Tongue (tissue), 2 donors: ENCODE results near the gene PCBD1. TPM values are rescaled to one million over a fixed set of nuclear protein-coding genes. Genes with fewer than 3 reads are reported as not detected.
A peak's percentile ranks its signal among the peaks of the same experiment; 100 is the strongest.

Source experiments
- DNase-seq: peaks from one replicate; pipeline ENCODE4 v3.0.0-alpha.2; 2015
- total RNA-seq: library from RNA; depleted of rRNA; stranded (reverse); fragments of >200 nt; gene quantifications from one replicate; pipeline ENCODE4 v1.2.3, GENCODE V29; 2014

The PCBD1 gene
- total RNA-seq, 1 donor from 2014 or later: 30.9 TPM

DNA sequence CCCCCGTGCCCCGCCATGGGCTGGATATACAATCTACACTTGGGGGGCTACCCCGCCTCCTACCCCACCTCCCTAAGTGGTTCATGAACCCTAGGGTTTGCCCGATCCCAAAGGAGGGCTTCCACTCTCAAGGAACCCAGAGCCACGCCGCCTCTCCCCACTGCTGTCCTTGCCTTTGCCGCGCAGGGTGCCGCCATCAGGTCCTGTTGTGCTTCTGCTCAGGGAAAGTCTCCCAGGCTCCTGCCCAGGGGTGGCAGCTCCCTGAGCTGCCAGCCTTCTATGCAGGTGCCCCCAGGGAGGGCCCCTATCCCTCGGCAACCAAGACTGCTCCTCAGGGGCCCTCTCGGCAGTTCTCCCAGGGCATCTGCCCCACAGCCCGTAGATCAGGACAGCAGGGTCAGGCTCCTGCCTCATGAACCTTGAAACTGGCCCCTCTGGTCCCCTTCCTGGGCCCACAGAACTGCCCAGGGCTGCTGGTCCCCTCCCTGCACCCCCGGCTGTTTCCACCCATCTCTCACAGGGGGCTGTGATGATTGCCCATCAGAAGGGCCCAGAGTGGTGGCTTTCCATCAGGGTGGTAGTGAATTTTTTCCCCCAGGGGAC lies 13.0 kb upstream of the PCBD1 start:
- DNase-seq: no peak

DNA sequence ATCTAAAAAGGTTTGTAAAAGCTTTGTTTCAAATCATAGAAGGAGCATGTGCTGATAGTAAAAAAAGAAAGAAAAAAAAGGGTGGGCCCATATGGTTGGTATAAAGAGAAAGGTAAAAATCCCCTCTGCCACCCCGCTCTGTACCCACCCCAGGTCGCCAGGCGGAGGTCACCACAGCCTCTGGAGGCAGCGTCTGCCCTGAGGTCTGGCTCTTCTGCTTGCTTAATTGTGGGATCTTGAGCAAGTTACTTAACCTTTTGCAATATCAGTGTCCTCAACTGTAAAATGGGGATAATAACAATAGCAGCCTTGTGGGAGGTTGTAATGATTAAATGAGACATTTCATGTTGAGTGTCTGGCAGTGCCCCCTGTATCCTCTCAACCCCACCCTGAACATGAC lies 10.7 kb upstream of the PCBD1 start:
- no peak for DNase-seq

DNA sequence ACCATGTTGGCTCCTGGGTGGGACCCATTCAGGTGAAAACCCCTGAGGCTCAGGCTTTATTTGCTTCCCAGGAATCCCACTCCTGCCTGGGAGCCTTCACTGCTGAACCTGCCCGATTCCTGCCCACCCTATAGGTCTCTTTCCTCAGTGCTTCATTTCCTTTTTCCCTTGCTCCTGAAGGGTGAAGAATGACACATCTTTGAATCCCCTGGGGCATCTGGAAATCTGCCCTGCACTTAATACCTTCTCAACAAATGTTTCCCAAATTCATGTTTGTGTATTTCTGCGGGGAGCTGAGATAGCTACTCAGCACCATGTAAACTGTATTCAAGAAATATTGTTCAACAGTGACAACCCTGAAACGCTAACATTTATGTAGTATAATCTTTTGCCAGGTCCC lies 10.3 kb upstream of the PCBD1 start:
- DNase-seq: no peak

GRCh38 chr10:70896551-70896950 lies 8.2 kb upstream of the PCBD1 start:
- no peak for DNase-seq

DNA sequence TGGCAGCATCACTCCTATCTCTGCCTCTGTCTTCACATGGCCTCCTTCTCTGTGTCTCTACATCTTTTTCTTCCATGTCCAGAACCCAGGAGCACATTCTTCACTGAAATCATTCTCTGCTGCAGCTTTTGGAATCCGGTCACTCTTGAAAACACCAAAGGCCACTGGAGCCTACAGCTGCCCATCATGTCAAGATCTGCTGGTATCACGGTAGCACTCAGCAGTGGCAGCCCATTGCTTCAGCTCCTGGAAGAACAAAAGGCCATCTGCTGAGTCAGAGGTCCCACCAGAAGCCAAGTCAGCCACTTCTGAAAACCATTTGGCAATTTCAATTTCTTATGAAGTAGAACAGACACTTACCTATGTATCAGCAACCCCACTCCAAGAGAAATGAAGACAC lies 6.1 kb upstream of the PCBD1 start:
- no peak for DNase-seq

GRCh38 chr10:70893227-70894006 lies 5.1 kb upstream of the PCBD1 start:
- no peak for DNase-seq

- no peak for DNase-seq
Measured at GRCh38 chr10:70892631-70893030, 4.3 kb upstream of the PCBD1 start.

DNA sequence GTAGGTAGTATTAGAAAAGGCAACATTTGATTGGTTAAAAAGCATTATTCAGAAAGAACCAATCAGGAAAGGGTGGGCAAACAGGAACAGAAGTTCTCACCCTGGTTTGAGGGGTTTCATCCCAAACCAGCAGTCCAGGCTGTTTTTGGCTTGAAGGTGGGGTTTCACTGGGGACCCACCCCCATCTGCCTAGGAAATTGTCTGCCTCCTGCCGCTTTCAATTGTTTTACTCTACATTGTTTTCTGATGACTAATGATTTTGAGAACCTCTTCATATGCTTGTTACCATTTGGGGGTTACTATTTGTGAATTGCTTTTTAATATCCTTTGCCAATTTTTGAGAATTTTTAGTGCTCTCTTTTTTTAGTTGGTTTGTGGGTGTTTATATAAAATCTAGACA lies 3.3 kb upstream of the PCBD1 start:
- DNase-seq: no peak

GRCh38 chr10:70890917-70891431 lies 2.6 kb upstream of the PCBD1 start:
- DNase-seq: peak; percentile 27

DNA sequence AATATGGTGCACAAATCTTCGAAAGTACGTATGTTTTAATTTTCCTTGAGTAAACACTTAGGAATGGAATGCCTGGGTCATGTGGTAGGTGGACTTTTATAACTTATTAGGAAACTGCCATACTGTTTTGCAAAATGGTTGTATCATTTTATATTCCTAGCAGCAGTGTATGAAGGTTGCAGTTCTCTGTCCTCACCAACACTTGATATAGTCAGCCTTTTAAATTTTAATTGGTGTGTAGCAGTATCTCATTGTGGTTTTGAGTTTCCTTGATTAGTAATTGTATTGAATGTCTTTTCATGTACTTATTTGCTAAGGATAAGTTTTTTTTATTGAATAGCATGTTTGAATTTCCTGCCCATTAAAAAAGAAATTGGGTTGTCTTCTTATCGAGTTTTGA lies 926 bp upstream of the PCBD1 start:
- no peak for DNase-seq

GRCh38 chr10:70886921-70887665 lies 1.3 kb downstream of the PCBD1 start:
- DNase-seq: no peak

DNA sequence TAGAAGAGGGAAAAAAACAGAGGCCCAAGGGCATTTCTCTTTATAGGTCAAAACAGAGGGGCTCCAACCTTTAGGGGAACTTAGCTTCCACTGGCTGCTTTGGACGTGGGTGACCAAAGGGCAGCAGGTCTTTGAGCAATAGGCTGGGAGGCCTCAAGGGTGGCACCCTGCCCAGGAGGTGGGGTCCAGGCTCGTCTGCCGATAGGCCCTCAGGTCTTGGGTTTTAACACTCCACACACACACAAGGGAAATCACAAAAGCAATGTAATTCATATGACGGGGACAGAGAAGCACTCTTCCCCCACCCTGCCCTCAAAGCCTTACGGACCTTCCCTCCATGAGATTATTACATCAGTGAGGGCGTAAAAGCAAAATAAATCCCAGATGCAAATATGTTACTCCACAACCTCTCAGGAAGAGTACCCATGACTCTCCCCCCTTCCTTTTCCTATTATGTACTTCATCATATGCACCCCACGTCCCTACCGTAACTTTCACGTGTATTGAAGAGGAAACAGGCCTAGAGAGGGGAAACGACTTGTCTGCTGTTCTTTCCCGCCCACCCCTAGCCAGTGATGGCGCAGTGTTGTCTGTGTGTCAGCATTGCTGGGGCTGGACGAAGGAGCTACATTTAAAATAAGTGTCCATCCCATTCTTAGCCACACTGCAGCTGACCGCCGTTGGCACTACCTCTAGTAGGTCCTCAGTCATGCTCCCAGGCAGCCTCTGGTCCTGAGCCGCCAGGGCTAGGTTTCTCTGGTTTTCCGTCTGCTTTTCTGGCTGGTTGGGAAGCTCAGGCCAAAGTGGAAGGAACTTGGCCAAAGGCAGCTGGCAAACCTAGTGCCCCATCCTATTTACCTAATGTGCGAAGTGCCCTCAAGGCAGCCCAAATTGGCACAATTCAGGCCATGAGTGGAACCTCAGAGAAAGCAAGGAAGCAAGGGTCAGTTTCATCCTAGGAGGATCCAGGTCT lies 2.1 kb downstream of the PCBD1 start:
- no peak for DNase-seq

DNA sequence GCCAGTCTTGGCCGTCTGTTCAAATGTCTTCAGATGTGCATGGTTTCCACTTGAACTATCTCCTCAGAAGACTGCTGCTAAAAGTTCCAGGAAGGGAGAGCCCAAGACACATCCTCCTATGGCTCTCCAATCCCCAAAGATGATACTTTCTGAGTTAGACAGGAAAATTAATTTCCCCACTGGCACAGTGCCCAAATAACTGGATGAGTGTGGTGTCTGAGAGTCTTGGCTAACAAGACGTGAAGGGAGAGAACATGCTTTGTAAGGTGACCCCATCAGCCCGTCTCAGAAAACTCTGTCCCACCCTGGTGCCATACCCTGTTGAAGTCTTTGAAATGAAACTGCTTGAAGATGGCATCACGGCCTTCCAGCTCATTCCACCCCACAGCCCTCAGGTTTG lies 2.9 kb downstream of the PCBD1 start:
- no peak for DNase-seq

DNA sequence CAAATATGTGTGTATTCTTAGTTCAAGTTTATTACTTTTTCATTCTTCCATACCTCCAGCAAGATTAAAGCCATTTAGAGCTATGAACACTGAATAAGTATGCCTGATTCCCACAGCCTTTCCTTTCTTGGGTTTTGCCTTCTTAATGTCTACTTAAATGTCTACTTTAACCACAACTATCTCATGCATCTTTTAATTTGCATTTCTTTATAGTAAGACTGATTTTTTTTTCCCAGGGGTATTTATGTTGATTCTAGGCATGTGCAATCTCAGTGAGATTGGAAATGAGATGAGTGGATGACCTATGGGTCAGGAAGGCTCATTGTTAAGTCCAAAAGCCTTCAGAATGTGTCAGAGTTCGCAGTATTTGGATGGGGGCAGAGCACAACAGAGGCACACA lies 3.6 kb downstream of the PCBD1 start:
- no peak for DNase-seq

GRCh38 chr10:70880077-70880534 lies 8.3 kb downstream of the PCBD1 start:
- peak; percentile 91 for DNase-seq

DNA sequence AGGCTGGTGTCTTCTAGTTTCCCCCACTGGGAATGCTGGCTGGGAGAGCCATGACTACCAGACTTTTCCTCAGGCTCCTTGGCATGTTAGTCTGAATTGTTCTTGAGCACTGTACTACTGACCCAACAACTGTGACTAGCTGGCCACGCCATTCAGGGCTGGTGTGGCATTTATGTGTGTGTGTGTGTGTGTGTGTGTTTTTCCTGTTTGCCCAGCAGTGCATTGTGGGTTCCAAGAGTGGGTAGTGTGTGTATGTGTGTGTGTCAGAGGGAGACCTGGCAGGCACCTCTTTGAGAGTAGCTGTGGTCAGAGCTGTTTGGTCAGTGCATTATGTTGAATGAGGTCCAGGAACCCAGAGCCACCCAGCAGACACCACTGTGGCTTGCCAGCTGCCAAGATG lies 9.2 kb downstream of the PCBD1 start:
- no peak for DNase-seq

GRCh38 chr10:70874061-70874460 lies 14.3 kb downstream of the PCBD1 start:
- DNase-seq: no peak

DNA sequence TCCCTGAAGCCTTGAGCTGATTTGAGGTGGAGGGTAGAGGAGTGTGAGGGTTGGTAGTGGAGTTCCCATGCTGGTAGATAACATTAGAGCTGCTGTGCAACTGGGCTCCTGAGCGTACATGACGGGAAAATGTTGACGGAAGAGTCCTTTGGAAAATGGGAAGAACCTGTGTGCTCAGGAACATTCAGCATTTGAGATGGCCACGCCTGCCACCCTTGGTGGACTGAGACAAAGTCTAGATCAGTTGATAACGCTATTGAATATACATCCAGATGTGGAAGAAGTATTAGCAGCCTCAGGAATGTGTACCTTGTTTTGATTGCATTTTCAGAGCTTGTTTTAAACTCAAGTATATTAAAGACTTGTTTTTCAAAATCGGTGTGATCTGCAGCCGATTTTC lies 16.1 kb downstream of the PCBD1 start:
- no peak for DNase-seq

GRCh38 chr10:70866424-70866823 lies 21.9 kb downstream of the PCBD1 start:
- DNase-seq: no peak

DNA sequence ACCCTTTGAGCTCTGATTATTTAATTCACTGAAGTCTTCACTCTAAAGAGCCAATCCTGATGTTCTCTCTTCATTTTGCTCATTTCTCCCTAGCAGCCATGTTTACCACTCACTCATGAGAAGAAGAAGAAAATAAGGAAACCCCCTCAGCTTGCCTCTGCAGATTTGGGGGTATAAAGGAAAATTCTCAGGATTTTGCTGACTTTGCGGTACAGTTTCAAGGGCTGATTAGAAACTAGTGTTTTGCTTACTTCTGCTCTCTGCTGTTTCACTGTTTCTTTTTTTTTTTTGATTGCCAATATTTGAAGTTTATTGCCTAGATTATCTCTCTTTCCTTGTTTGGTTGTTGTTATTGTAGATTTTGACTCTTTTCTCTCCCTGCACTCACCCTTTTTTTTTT lies 23.4 kb downstream of the PCBD1 start:
- no peak for DNase-seq

DNA sequence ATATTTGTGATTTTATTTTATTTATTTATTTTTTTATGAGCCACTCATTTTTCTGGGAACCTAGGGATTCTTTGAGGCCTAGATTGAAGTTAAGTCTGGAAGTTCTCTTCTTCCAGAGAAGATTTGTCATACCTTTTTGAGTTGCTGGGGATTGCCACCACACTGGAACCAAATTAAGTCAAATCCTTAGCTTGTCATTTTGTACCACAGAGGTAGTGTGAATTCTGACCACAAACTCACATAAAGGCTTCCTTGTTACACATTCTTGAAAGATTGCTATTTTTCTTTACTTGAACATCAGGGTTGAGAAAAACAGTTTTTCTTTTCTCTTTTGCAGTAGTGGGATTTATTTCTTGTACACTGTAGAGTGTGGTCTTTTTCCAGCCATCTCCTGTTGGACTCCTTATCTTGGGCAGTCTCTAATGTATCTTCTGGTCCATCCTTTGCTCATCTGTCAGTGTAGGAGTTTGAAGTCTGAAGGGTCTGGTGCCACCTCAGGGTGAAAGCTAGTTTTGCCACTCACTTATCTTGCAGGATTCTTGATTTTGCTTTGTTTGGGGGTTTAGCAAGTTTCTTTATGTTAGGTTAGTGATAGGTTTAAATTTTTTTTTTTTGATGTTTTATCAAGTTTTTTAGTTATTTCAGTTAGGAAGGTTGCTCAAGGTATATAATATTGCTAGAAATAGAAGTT lies 24.8 kb downstream of the PCBD1 start:
- no peak for DNase-seq
